ENCODE data around the gene PKHD1.
"Not testable (repeated sequence)": the region's sequence is repeated elsewhere in the genome, so short reads cannot be mapped to it uniquely, and the experiment has no call there.

The PKHD1 gene

DNA sequence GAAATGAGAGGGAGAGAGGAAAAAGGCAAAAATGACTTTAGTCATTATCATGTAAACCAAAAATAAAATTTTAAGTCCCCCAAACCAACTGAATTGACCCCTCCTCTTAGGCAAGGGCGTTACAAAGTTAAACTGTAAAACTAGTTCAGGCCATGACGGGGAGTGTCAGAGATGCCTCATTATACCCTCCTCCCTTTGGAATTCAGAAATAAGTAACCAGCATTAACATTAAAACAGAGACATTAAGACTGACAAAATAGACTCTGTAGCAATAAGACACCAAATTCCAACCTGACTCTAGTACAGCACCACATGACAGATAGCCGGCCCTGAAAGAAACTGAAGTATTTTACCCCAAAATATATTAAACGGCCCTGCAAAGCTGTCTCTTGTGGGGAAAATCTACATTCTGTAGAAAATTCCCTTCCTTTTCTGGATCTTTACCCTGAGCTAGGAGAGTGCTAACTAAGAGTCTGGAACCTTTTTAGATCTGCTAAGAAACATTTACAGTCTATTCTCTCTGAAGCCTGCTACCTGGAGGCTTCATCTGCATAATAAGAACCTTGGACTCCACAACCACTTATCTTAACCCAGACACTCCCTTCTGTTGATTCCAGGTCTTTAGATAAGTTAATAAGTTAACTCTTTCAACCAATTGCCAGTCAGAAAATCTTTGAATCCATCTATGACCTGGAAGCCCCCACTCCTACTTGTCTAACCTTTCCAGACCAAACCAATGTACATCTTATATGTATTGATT is 150.7 kb downstream of the PKHD1 start:
- no peak for TF ChIP-seq Cebpa-rat (IDR thresholded peaks at IDR 0.05)
- Histone ChIP-seq H3K36me3 (no peaks in the 10 kb centered on the region), H3K9me3 (no peaks in the 10 kb centered on the region), H3K9ac (no peak overlapping the region), H3K4me1 (no peaks in the 10 kb centered on the region), H3K4me3 (no peak overlapping the region), H3K4me2 (no peak overlapping the region), H4K20me1 (no peaks in the 10 kb centered on the region), H3K27me3 (no peaks in the 10 kb centered on the region), H3K27ac (no peak overlapping the region)

GRCh38 chr6:51934098-51934497 is 153.3 kb downstream of the PKHD1 start:
- no peak for TF ChIP-seq Cebpa-rat (IDR thresholded peaks at IDR 0.05)
- Histone ChIP-seq H3K36me3 (no peaks in the 10 kb centered on the region), H3K9ac (no peak overlapping the region), H3K4me1 (no peaks in the 10 kb centered on the region), H3K9me3 (no peaks in the 10 kb centered on the region), H3K4me3 (no peak overlapping the region), H3K4me2 (no peak overlapping the region), H3K27ac (no peak overlapping the region), H3K27me3 (no peaks in the 10 kb centered on the region), H4K20me1 (no peaks in the 10 kb centered on the region)

DNA sequence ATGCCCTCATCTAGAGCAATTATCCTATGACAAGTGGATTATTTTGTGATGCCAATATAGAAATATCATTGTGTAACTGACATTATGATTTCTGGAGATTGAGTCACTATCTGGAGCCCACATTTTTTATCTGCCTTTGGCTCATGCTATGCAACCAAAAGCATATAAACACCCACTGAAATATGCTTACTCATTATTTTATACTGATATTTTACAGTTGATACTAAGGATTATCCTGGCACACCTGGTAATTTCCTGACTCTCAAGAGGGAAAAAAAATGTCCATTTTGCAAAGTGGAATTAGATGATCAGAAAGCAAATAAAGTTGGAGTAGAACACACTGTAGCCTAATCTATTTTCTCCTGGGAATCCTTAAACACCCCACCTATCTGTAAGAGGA is 154.5 kb downstream of the PKHD1 start:
- no peak for TF ChIP-seq Cebpa-rat (IDR thresholded peaks at IDR 0.05)
- Histone ChIP-seq H3K27ac (no peak overlapping the region), H3K4me3 (no peak overlapping the region), H3K9me3 (no peaks in the 10 kb centered on the region), H3K36me3 (no peaks in the 10 kb centered on the region), H3K27me3 (no peaks in the 10 kb centered on the region), H4K20me1 (no peaks in the 10 kb centered on the region), H3K4me2 (no peak overlapping the region), H3K9ac (no peak overlapping the region), H3K4me1 (no peaks in the 10 kb centered on the region)

- no peak overlapping the region for H3K4me2 ChIP-seq
- no peak overlapping the region for H3K4me3 ChIP-seq
- no peaks in the 10 kb centered on the region for H3K4me1 ChIP-seq
- H3K27ac ChIP-seq: no peak overlapping the region
- TF ChIP-seq Cebpa-rat (IDR thresholded peaks at IDR 0.05): no peak
- no peak overlapping the region for H3K9ac ChIP-seq
- H3K27me3 ChIP-seq: no peaks in the 10 kb centered on the region
- no peaks in the 10 kb centered on the region for H3K36me3 ChIP-seq
- no peaks in the 10 kb centered on the region for H3K9me3 ChIP-seq
- H4K20me1 ChIP-seq: no peaks in the 10 kb centered on the region
Measured at GRCh38 chr6:51930602-51931001, 156.8 kb downstream of the PKHD1 start.

DNA sequence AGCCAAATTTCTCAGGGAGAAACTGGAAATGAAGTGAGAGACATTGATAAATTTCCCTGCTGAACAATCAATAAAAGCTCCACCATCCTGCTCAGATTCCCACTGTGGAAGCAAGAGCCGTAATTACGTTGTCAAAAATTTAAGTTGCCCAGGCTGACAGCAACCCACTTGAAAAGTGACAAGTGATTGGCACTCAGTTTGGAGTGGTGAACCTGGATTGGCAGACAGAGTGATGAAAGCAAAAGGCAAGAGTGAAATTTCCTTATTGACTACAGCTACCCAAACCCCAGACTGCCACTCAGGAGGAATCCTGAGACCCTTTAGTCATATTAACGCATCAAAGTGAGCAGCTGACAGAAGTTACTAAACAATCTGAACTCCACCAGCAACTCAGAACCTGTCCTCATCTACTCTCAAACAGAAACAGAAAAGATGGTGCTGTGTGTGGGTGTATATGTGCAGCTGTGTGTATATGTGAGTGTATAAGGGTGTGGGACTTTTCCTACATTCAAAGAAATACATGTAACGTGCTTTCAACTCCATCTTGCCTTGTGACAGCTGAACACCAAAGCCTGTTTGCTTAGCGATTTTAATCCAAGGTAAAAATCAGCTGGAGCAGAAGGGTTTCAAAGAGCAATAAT is 157.4 kb downstream of the PKHD1 start:
- H3K4me3 ChIP-seq: no peak overlapping the region
- no peak overlapping the region for H3K27ac ChIP-seq
- H4K20me1 ChIP-seq: no peaks in the 10 kb centered on the region
- no peaks in the 10 kb centered on the region for H3K36me3 ChIP-seq
- no peak for TF ChIP-seq Cebpa-rat (IDR thresholded peaks at IDR 0.05)
- H3K9ac ChIP-seq: no peak overlapping the region
- H3K9me3 ChIP-seq: no peaks in the 10 kb centered on the region
- H3K27me3 ChIP-seq: no peaks in the 10 kb centered on the region
- no peak overlapping the region for H3K4me2 ChIP-seq
- no peaks in the 10 kb centered on the region for H3K4me1 ChIP-seq

- no peaks in the 10 kb centered on the region for H4K20me1 ChIP-seq
- no peak overlapping the region for H3K9ac ChIP-seq
- no peaks in the 10 kb centered on the region for H3K27me3 ChIP-seq
- H3K4me3 ChIP-seq: no peak overlapping the region
- no peak for TF ChIP-seq Cebpa-rat (IDR thresholded peaks at IDR 0.05)
- no peak overlapping the region for H3K4me2 ChIP-seq
- H3K4me1 ChIP-seq: no peaks in the 10 kb centered on the region
- no peaks in the 10 kb centered on the region for H3K9me3 ChIP-seq
- H3K36me3 ChIP-seq: no peaks in the 10 kb centered on the region
- no peak overlapping the region for H3K27ac ChIP-seq
Measured at GRCh38 chr6:51928320-51928719, 159.1 kb downstream of the PKHD1 start.

DNA sequence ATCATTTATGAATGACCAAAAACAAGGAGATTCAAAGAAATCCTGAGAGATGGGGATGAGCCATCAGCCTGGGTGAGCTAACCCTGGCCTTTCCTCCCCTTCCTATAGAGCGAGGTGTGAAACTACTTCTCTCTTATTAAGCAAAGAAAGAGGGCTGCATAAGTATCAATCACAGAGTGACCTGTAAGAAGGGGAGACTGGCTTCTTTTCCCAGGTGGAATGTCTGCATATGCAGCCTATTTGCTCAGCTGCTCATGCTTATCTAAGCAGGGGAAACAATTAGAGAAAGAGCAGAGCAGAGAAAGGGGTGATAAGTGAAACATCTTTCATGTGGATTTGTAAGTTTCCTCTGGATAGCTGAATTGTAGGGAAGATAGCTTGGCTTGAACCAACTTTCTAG is 160.0 kb downstream of the PKHD1 start:
- Histone ChIP-seq H3K27ac (no peak overlapping the region), H3K9ac (no peak overlapping the region), H3K36me3 (no peaks in the 10 kb centered on the region), H3K4me1 (no peaks in the 10 kb centered on the region), H3K4me3 (no peak overlapping the region), H3K4me2 (no peak overlapping the region), H3K27me3 (no peaks in the 10 kb centered on the region), H3K9me3 (peaks cover 5% of the 10 kb centered on the region), H4K20me1 (no peaks in the 10 kb centered on the region)
- no peak for TF ChIP-seq Cebpa-rat (IDR thresholded peaks at IDR 0.05)

DNA sequence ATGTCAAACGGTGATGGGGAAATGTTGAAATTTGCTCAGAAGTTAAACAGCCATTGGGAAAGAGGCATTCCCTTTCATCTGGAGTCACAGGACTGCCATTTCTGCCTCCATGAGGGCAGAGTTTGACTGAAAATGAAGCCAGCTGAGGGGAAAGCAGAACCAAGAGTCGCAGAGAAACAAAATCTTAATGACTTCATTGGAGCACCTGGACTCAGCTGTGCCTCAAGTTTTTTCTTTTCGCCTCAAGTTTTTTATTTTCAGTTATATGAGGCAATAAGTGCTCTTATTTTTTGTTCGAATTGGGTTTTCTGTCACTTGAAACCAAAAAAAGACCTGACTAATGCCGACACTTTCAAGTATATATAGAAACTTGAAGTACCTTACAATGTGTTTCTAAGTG is 161.3 kb downstream of the PKHD1 start:
- Histone ChIP-seq H3K36me3 (no peaks in the 10 kb centered on the region), H4K20me1 (no peaks in the 10 kb centered on the region), H3K4me1 (no peaks in the 10 kb centered on the region), H3K4me2 (no peak overlapping the region), H3K9ac (no peak overlapping the region), H3K9me3 (peaks cover 8% of the 10 kb centered on the region), H3K4me3 (no peak overlapping the region), H3K27ac (no peak overlapping the region), H3K27me3 (no peaks in the 10 kb centered on the region)
- no peak for TF ChIP-seq Cebpa-rat (IDR thresholded peaks at IDR 0.05)

DNA sequence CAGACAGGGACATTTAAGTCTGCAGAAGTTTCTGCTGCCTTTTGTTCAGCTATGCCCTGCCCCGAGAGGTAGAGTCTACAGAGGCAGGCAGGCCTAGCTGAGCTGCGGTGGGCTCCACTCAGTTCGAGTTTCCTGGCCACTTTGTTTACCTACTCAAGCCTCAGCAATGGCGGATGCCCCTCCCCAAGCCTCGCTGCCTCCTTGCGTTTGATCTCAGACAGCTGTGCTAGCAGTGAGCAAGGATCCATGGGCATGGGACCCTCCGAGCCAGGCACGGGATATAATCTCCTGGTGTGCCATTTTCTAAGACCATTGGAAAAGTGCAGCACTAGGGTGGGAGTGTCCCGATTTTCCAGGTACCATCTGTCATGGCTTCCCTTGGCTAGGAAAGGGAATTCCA is 164.9 kb downstream of the PKHD1 start:
- not testable (repeated sequence) for H3K27me3 ChIP-seq, H3K4me1 ChIP-seq, H3K4me3 ChIP-seq, H3K27ac ChIP-seq, H4K20me1 ChIP-seq, H3K36me3 ChIP-seq, H3K9me3 ChIP-seq, H3K9ac ChIP-seq, H3K4me2 ChIP-seq

- H3K27me3 ChIP-seq, H3K27ac ChIP-seq, H4K20me1 ChIP-seq, H3K36me3 ChIP-seq, H3K4me2 ChIP-seq, H3K4me1 ChIP-seq, H3K9ac ChIP-seq, H3K4me3 ChIP-seq, H3K9me3 ChIP-seq: not testable (repeated sequence)
Measured at GRCh38 chr6:51918347-51918746, 169.1 kb downstream of the PKHD1 start.

GRCh38 chr6:51915098-51915497 is 172.3 kb downstream of the PKHD1 start:
- no peaks in the 10 kb centered on the region for H4K20me1 ChIP-seq
- H3K36me3 ChIP-seq: no peaks in the 10 kb centered on the region
- no peaks in the 10 kb centered on the region for H3K27me3 ChIP-seq
- H3K4me1 ChIP-seq: no peaks in the 10 kb centered on the region
- no peak for TF ChIP-seq Cebpa-rat (IDR thresholded peaks at IDR 0.05)
- no peak overlapping the region for H3K27ac ChIP-seq
- H3K9me3 ChIP-seq: no peaks in the 10 kb centered on the region
- no peak overlapping the region for H3K9ac ChIP-seq
- no peak overlapping the region for H3K4me3 ChIP-seq
- no peak overlapping the region for H3K4me2 ChIP-seq
